GM21717 (cell line): ENCODE measurements around the gene AP2A2.

Experiments
- ATAC-seq: cut with Tn5 transposase; IDR thresholded peaks from one replicate; pipeline ENCODE4 v1.9.1; 2021; ENCODE audit warnings: mild to moderate bottlenecking, moderate library complexity; ENCODE audit not compliant: unreplicated experiment

The AP2A2 gene

GRCh38 chr11:898540-899190, 27.0 kb upstream of the AP2A2 start:
- ATAC-seq = no peak

DNA sequence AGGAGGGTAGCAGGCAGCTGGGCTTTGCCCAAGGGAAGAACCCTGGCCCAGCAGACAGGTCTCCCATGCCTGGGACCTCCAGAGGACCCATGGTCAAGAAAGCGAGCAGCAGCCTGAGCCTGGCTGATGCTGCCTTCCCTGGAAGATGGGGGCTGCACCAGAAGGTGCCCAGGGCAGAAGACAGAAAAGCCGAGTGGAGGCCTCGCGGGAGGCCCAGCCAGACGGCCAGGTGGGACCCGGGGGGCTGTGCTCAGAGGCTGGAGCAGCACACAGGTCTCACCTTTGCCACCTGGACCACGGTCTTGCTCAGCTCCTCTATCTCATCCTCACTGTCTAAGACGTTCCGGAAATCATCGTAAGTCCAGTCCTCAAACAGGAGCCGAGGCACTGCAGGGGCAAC, 25.9 kb upstream of the AP2A2 start:
- ATAC-seq = no peak

GRCh38 chr11:900545-900944, 25.1 kb upstream of the AP2A2 start:
- ATAC-seq = no peak

DNA sequence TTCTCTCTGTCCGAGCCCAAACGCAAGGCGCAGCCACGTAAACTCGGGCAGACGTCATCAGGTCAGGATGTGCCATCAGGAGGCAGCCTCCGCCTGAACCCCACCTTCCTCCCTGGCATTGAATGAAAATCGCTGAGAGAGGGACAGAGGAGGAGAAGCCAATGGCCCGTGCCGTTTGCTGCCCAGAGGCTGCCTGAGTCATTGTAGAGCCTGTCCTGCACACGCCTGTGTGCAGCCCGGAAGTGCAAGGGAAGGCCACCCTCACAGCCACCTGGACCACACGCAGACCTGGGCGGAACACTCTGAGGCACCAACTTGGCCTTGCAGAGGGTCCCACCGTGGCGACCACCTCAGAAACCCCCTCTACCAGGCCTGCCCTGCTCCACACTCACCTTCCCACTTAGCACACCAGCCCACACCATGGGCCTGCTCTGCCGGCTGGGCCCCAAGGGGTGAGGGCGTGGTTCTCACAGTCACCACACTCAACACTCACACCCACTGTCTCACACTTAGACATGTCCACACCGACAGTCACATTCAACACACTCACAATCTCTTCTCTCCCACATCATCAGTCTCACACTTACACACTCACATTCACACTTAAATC, 24.1 kb upstream of the AP2A2 start:
- no peak for ATAC-seq

DNA sequence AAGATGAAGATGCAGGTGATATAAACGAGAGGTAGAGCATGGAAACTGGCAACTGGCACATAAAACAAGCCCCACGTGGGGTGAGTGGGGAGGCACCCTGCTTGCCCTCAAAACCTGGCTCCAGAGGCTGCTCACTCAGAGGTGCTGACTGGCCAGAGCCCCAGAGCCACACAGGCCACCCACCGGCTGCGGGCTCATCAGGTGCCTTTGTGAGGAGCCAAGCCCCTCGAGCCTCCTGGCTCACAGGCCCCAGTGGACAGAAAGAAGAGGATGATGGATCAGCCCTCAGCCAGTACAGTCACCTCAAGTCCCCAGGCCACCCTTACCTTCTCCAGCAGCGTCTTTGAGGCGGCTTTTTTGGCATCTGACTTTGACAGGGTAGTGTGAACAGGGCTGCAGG, 21.3 kb upstream of the AP2A2 start:
- ATAC-seq = no peak

DNA sequence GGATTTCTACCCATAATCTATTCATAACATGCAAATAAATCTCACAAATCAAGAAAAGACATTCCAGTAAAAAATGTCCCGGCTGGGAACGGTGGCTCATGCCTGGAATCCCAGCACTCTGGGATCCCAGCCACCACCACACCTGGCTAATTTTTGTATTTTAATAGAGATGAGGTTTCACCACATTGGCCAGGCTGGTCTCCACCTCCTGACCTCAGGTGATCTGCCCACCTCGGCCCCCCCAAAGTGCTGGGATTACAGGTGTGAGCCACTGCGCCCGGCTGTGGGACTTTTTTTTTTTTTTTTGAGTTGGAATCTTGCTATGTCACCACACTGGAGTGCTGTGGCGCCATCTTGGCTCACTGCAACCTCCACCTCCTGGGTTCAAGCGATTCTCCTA, 19.7 kb upstream of the AP2A2 start:
- ATAC-seq = no peak

DNA sequence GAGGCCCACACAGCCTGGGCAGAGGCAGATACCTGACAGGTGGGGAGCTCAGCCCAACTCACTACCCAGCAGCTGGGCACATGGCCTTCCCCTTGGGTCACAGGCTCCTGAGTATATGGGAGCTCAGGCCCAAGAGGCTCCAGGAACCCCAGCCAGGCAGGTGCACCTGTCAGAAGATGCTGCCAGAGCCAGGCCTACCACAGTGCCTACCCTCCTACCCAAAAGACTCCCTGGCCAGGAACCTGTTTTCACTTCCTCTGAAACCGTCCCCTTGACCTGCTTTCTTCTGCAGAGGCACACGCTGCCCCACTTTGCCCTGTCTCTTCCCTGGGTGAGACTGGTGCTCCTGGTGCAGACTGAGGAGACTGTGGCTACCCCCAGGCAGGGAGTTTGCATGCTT, 18.0 kb upstream of the AP2A2 start:
- ATAC-seq = no peak

DNA sequence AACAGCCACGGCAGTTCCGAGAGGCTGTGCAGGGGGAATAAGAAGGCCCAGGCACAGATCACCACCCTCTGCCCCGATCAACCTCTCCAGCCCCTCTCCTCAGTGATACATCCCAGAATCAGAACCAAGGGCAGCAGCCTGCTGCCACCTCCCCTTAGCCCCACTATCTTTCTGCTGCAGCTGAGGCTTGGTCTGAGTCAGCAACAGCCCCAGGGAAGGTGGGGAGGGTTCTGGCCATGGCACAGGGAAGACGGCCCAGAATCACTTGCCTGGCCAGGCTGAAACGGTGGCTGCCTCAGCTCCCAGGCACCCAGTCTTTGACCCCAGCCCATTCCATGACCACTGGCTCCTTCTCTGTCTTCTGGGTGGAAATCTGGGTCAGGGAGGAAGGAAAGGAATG, 17.4 kb upstream of the AP2A2 start:
- ATAC-seq = no peak

DNA sequence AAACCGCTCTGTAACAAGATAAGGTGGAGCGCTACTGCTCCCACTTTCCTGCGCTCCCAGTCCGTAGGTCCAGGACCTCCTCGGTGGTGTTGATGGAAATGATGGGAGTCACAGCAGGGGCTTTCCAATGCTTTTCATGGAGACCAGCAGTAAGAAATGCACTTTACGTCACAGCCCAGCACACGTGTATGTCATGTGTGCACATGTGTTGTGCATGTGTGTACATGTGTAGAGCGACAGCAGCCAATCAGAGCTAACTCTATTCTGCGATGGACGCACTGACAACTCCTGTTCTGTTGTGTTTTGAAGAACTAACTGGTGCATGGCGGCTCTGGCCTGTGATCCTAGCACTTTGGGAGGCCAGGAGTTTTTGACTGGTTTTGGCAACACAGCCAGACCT, 16.3 kb upstream of the AP2A2 start:
- ATAC-seq = no peak

- peak; percentile 10 for ATAC-seq
Measured at GRCh38 chr11:910044-910588, 15.6 kb upstream of the AP2A2 start.

DNA sequence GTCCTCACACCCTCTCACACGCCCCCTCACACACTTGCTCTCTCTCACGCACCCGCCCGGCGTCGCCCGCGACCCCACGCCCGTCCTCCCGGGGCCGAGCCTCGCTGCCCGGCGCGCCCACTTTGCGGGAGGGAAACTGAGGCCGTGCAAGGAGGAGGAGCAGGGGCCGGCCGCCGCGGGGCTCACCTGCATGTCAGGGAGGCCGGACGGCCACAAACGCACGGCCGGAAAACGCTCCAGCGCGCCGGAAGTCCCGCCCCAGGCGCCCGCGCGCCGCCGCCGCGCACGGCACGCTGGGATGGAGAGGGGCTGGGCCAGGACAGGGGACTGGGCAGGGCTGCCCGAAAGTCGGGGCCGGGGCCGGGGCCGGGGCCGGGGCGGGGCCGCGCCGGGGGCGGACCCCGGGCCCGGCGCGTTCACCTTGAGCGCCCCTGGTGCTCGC, 15.1 kb upstream of the AP2A2 start, which contains the start of gene CHID1:
Gene CHID1, minus strand, starts transcription at position 222 of the 442 bp plus-strand sequence. CDS start 5,994 bp downstream, outside the sequence.
- ATAC-seq = peak; percentile 80

GRCh38 chr11:911031-911889, 14.4 kb upstream of the AP2A2 start:
- ATAC-seq = peak; percentile 30

GRCh38 chr11:911890-912219, 13.8 kb upstream of the AP2A2 start:
- no peak for ATAC-seq

- ATAC-seq = no peak
Measured at GRCh38 chr11:912266-912665, 13.4 kb upstream of the AP2A2 start.

- no peak for ATAC-seq
Measured at GRCh38 chr11:913043-913442, 12.6 kb upstream of the AP2A2 start.

DNA sequence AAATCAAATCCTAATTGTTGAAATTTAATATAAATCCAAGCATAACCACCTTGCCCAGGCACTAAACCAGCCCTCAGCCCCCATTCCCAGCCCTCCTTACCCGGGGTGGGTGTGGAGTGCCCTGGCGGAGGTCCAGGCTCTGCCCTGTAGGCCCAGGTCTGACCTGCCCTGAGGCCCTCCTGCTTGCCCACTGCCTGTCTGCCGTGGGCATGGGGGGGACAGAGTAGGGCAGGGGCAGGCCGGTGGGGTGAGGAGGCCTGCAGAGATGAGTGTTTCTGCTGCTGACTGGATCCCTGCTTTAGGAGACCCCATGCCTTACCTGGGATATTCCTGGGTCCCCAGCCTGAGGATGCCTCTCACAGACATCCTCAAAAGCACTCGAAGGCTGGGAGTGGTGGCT, 11.5 kb upstream of the AP2A2 start:
- no peak for ATAC-seq

DNA sequence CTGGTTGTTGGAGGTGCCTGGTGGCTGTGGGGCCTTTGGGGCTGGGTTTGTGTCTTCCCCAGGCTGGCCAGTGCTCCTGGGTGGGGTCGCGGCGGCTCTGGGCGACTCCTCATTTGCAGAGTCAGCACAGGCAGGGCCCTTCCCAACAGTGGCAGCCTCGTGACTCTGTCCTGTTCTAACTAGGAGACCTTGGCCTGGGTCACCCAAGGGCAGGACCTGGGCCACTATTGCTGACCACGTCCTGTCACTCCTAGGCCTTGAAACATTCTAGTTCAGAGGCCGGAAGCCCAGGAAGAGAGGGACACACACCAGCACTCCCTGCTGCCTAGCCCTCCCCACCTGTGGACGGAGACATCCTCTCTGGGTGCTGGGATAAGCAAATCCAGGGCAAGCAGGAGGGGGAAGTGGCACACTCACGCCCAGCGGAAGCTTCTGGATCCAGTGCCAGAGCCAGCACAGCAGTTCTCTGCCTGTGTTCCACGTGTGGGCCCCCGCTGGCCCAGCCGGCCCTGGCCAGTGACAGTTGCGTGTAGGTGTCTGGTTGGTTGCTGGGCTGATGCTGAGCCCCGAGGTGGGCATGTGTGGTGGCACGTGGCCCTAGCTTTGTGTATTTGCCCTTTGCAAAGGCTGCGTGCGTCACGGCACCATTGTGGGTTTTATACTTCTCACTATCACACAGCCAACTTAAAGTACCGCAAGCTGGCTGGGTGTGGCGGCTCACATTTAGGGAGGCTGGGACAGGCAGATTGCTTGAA, 10.7 kb upstream of the AP2A2 start:
- no peak for ATAC-seq

DNA sequence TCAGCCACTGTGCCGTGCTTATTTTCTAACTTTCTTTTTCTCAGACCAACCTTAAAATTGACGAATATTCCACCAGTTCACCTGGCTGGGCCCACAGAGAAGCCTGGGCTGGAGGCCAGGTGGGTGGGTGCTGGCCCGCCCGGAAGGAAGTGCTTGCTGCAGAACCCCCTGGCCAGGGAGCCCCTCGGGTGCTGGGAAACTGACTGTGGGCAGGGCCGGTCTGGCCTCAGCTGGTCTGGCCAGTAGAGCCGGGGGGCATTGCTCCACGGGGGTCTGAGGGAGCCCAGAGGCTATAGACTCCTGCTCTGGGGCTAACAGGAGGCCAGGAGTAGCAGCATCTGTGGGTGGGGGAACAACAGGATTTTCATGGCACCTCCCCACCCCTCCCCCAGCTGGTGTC, 8.2 kb upstream of the AP2A2 start:
- ATAC-seq = no peak

GRCh38 chr11:921921-922678, 3.6 kb upstream of the AP2A2 start:
- ATAC-seq = no peak

GRCh38 chr11:923691-924405, 1.8 kb upstream of the AP2A2 start:
- no peak for ATAC-seq
